ENCODE data around the gene CDH4. TPM values are rescaled to one million over a fixed set of nuclear protein-coding genes. Genes with fewer than 3 reads are reported as not detected.

Gene CDH4
- total RNA-seq, 3 donors from 2014 or later (not counting 1 experiment from before 2014, with no cell fraction given), result 0.18 TPM; not detected in 2

DNA sequence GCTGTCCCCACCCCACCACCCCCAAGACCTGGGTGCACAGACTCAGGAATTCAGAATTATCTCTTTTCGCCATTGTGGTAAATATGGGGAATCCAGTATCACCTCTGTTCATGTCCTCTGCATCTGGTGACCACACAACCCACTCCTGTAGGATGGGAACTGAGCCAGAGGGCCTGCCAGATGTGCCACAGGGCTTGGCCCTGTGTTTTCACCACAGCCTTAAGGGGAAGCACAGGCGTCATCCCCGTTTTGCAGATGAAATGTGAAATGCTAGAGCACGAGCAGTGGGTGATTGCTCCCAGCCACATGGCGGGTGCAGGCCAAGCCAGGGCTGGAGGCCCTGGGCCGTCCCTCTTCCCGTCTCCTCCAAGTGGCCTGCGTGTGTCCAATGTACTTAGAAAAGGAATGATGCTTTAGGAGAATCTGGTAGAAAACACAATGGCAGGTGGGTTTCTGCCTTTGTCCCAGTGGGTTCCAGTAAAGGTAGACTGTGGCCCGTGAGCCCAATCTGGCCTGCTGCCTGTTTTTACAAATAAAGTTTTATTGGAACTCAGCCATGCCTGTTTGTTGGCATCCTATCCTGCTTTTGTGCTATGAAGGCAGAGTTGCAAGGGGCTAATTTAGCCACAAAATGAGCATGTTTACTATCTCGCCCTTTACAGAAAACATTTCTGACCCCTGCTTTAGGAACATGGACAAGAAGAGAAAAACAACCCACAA lies 309.2 kb downstream of the CDH4 start:
- DNase-seq (no peak), ATAC-seq (no peak)
- no peaks in the 10 kb centered on the region for H3K4me1 Mint-ChIP-seq
- H3K36me3 Mint-ChIP-seq, result no peaks in the 10 kb centered on the region
- Histone ChIP-seq H3K27ac (ENCODE audit: low read length) (no peak overlapping the region), H3K4me3 (ENCODE audit: low read length) (no peak overlapping the region), H3K4me1 (ENCODE audit: control insufficient read depth, insufficient read depth, low read length) (no peaks in the 10 kb centered on the region), H3K9me3 (ENCODE audit: control insufficient read depth, insufficient read depth, low read length) (peaks cover 21% of the 10 kb centered on the region), H3K36me3 (ENCODE audit: control insufficient read depth, insufficient read depth, low read length) (no peaks in the 10 kb centered on the region), H3K27me3 (ENCODE audit: control insufficient read depth, insufficient read depth, low read length) (no peaks in the 10 kb centered on the region)
- peaks cover 0 to 4% of the 10 kb centered on the region in 2 donors for H3K9me3 Mint-ChIP-seq
- intact Hi-C loops (cut with micrococcal nuclease), result no loop called here
- no peak overlapping the region for H3K27ac Mint-ChIP-seq
- H3K27me3 Mint-ChIP-seq (ENCODE audit: low read depth in 2 of 2), result no peaks in the 10 kb centered on the region
- WGBS (ENCODE audit: insufficient coverage), result 77% methylated on average over 10 of the region's 10 CpGs
- no peak overlapping the region for H3K4me3 Mint-ChIP-seq
- TF ChIP-seq, protein P1, sequence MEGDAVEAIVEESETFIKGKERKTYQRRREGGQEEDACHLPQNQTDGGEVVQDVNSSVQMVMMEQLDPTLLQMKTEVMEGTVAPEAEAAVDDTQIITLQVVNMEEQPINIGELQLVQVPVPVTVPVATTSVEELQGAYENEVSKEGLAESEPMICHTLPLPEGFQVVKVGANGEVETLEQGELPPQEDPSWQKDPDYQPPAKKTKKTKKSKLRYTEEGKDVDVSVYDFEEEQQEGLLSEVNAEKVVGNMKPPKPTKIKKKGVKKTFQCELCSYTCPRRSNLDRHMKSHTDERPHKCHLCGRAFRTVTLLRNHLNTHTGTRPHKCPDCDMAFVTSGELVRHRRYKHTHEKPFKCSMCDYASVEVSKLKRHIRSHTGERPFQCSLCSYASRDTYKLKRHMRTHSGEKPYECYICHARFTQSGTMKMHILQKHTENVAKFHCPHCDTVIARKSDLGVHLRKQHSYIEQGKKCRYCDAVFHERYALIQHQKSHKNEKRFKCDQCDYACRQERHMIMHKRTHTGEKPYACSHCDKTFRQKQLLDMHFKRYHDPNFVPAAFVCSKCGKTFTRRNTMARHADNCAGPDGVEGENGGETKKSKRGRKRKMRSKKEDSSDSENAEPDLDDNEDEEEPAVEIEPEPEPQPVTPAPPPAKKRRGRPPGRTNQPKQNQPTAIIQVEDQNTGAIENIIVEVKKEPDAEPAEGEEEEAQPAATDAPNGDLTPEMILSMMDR (IDR thresholded peaks at IDR 0.05), result no peak

DNA sequence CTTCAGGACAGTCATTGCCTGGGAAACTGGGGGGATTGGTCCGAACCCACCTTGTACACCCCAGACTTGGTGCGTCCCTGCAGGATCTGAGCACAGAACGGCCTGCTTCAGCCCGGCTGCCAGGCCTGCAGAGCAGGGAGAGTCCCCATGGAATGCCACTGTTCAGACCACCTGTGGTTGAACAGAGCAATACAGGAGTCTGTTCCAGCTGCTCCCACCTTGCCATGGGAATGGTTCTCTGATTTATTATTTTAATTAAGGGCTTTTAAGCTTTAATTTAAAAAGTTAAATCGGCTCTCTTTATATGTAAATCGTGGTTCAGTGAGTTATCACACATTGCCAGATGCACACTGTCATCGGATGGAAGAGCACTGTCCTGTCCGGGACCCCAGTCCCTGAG lies 310.4 kb downstream of the CDH4 start:
- WGBS (ENCODE audit: insufficient coverage), result 75% methylated on average over 8 of the region's 8 CpGs
- no peaks in the 10 kb centered on the region for H3K4me1 ChIP-seq (ENCODE audit: control insufficient read depth, insufficient read depth, low read length)
- no peak overlapping the region for H3K27ac Mint-ChIP-seq

DNA sequence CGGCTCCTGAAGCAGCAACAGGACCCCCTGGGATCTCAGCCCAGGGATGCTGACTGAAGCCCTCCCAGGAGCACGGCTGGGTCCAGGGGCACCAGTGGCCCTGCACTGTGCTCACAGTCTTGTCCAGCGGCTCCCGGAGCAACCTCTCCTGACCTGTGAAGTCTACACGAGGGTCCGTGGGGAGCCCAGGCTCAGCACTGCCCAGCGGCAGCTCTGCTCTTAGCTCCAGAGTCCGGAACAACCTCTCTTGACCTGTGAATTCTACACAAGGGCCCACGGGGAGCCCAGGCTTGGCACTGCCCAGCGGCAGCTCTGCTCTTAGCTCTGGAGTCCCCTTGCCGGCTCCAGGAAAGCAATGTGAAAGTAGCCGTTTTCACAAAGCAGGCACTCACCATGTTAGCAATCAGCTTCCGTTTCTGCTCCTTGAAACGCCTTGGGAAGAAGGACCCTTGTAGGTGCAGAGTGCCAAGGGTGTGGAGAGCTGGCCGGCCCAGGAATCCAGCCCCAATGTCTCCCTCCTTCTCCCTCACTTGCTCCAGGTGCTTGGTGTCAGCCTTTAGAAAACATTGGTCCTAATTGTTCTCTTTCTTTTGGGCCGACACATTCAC lies 310.9 kb downstream of the CDH4 start:
- H3K36me3 Mint-ChIP-seq, result no peaks in the 10 kb centered on the region
- no peak overlapping the region for H3K27ac Mint-ChIP-seq
- no peaks in the 10 kb centered on the region for H3K27me3 ChIP-seq (ENCODE audit: control insufficient read depth, insufficient read depth, low read length)
- no peaks in the 10 kb centered on the region for H3K36me3 ChIP-seq (ENCODE audit: control insufficient read depth, insufficient read depth, low read length)
- no peaks in the 10 kb centered on the region for H3K4me1 Mint-ChIP-seq
- intact Hi-C loops (cut with micrococcal nuclease), result no loop called here
- H3K27me3 Mint-ChIP-seq (ENCODE audit: low read depth in 2 of 2), result no peaks in the 10 kb centered on the region
- WGBS (ENCODE audit: insufficient coverage), result 81% methylated on average over 16 of the region's 16 CpGs
- H3K4me1 ChIP-seq (ENCODE audit: control insufficient read depth, insufficient read depth, low read length), result no peaks in the 10 kb centered on the region
- no peak for ATAC-seq
- H3K4me3 ChIP-seq (ENCODE audit: low read length), result no peak overlapping the region
- H3K9me3 ChIP-seq (ENCODE audit: control insufficient read depth, insufficient read depth, low read length), result peaks cover 21% of the 10 kb centered on the region
- no peak overlapping the region for H3K27ac ChIP-seq (ENCODE audit: low read length)
- no peak overlapping the region for H3K4me3 Mint-ChIP-seq
- peaks cover 0 to 4% of the 10 kb centered on the region in 2 donors for H3K9me3 Mint-ChIP-seq
- TF ChIP-seq, protein P1 (IDR thresholded peaks at IDR 0.05), result no peak
- no peak for DNase-seq

More for the DNA sequence above, 310.4 kb downstream of the CDH4 start:
- Mint-ChIP-seq H3K4me3 (no peak overlapping the region), H3K9me3 (peaks cover 0 to 4% of the 10 kb centered on the region in 2 donors), H3K36me3 (no peaks in the 10 kb centered on the region), H3K4me1 (no peaks in the 10 kb centered on the region), H3K27me3 (ENCODE audit: low read depth in 2 of 2) (no peaks in the 10 kb centered on the region)
- H3K4me3 ChIP-seq (ENCODE audit: low read length), result no peak overlapping the region
- intact Hi-C loops (cut with micrococcal nuclease), result no loop called here
- peaks cover 21% of the 10 kb centered on the region for H3K9me3 ChIP-seq (ENCODE audit: control insufficient read depth, insufficient read depth, low read length)
- DNase-seq (no peak), ATAC-seq (no peak)
- TF ChIP-seq, protein P1 (IDR thresholded peaks at IDR 0.05), result no peak
- no peaks in the 10 kb centered on the region for H3K27me3 ChIP-seq (ENCODE audit: control insufficient read depth, insufficient read depth, low read length)
- no peak overlapping the region for H3K27ac ChIP-seq (ENCODE audit: low read length)
- H3K36me3 ChIP-seq (ENCODE audit: control insufficient read depth, insufficient read depth, low read length), result no peaks in the 10 kb centered on the region
